GM08714 (cell line): ENCODE data around the gene IFNAR1.
"Not testable (repeated sequence)": the region's sequence is repeated elsewhere in the genome, so short reads cannot be mapped to it uniquely, and the experiment has no call there.

Experiments used
- H3K4me3 ChIP-seq: fragments of 200-500 bp; sonication (Bioruptor generic); 2 replicates; pipeline ENCODE4 v1.5.1; 2014; ENCODE audit warnings: mild to moderate bottlenecking, low read length, inconsistent platforms
- ZNF274 ChIP-seq: IDR thresholded peaks from 2 replicates; pipeline ENCODE4 v1.6.1; 2012; ENCODE audit warnings: mild to moderate bottlenecking, low read depth, low read length

The IFNAR1 gene

DNA sequence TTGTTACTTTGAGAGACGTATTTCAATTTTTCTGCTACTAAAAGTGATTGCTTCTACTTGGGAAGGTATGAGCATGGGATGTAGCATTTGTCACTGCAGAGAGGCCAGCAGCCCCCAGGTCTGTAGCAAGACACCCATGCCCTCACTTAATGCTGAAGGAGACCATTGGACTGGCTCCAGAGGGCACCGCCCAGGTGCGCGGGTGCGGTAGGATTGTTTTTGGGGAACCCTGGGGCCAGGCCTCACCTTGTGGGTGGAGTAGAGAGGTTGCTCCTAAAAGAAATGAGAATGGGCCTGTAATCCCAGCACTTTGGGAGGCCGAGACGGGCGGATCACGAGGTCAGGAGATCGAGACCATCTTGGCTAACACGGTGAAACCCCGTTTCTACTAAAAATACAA is 47.8 kb downstream of the IFNAR1 start:
- H3K4me3 ChIP-seq = no peak overlapping the region
- TF ChIP-seq ZNF274 = no peak

GRCh38 chr21:33373451-33373850 is 48.7 kb downstream of the IFNAR1 start:
- no peak for TF ChIP-seq ZNF274
- no peak overlapping the region for H3K4me3 ChIP-seq

GRCh38 chr21:33374080-33374449 is 49.3 kb downstream of the IFNAR1 start:
- H3K4me3 ChIP-seq = no peak overlapping the region
- no peak for TF ChIP-seq ZNF274

GRCh38 chr21:33374450-33375096 is 49.8 kb downstream of the IFNAR1 start:
- no peak for TF ChIP-seq ZNF274
- H3K4me3 ChIP-seq = no peak overlapping the region

GRCh38 chr21:33375101-33375644 is 50.4 kb downstream of the IFNAR1 start:
- TF ChIP-seq ZNF274 = no peak

DNA sequence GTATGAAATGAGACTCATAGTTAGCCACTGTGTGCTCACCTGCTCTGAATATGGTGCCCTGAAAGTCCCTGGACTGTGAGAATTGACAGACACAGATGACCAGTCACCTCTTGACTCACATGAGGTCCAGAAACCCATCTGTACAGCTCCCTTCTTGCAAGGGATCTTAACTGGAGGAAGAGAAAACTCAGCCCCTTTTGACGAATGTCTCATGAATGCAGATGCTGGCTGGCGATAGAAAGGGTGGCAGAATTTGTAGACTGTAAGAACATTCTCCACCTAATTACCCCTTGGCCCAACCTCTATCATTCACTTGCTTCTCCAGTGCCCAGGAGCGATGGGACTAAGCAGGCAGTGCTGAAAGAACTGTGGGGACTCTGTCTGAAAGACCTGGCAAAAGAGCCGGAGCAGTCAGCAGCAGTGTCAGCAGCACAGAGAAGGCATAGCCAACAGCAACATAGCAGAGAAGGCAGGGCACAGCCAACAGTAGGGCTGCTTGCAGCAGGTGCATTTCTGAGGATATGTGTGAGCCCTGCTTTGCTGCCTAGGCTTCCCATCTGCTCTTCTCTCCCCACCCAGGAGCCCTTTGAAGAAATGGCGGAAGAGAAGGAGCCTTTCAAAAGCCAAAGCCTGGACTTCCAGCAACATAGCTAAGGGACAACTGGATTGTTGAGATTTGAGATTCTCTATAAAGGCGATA is 52.6 kb downstream of the IFNAR1 start:
- no peak for TF ChIP-seq ZNF274
- no peak overlapping the region for H3K4me3 ChIP-seq

More at GRCh38 chr21:33375101-33375644, 50.4 kb downstream of the IFNAR1 start:
- no peak overlapping the region for H3K4me3 ChIP-seq

DNA sequence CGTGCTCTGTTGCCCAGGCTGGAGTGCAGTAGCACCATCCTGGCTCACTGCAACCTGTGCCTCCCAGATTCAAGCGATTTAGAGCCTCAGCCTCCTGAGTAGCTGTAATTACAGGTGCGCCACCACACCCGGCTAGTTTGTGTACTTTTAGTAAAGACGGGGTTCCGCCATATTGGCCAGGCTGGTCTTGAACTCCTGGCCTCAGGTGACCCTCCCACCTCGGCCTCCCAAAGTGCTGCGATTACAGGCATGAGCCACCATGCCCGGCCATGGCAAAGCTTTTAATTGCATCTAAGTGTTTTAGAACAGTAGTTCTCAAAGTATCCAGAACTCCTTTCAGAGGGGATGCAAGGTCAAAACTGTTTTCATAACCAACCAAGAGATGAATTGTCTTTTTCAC is 53.3 kb downstream of the IFNAR1 start:
- TF ChIP-seq ZNF274 = no peak
- H3K4me3 ChIP-seq = no peak overlapping the region

DNA sequence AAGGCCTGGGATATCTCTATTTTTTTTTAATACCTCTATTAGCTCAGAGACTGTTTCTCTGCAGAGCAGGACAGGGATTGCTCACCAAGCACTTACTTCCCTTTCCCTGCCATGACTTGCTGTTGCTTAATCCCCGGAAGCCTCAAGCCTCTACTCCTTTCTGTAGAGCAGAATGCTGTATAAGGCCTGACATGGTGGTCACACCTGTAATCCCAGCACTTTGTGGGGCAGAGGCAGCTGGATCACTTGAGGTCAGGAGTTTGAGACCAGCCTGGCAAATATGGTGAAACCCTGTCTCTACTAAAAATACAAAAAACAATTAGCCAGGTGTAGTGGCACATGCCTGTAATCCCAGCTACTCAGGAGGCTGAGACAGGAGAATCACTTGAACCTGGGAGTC is 55.2 kb downstream of the IFNAR1 start:
- H3K4me3 ChIP-seq = not testable (repeated sequence)

DNA sequence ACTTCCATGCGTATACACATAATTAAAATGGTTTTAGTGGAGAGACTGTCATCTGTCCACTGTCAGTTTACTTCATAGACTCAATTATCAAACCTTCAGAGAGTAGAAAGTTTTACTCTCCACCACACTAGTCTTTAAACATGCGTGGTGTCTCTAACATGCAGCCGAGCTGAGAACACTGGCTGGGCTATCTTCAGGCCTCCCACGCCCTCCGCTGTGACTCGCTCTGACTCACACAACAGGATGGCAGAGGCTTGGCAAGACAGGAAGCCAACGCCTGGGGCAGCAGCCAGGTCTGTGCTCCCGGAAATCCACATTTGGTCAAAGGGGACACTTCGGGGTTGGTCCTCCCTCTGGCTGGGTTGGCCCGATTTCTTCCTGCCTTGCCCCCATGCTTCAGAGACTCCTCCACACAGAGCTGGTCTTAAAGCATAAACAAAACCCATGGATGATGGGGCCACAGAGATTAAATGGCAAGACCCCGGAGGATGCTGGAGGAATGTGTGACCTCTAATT is 55.8 kb downstream of the IFNAR1 start:
- TF ChIP-seq ZNF274 = no peak
- no peak overlapping the region for H3K4me3 ChIP-seq

DNA sequence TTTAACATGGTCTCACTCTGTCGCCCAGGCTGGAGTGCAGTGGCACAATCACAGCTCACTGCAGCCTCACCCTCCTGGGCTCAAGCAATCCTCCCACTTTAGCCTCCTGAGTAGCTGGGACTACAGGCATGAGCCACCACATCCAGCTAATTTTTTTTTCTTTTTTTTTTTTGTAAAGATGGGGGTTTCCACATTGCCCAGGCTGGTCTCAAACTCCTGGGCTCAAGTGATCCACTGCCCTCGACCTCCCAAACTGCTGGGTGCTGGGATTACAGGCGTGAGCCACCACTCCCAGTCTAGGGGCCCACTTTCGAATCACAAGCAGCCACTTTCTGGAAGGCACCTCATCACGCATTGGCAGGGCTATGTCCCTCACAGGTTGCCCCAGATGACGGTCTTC is 56.6 kb downstream of the IFNAR1 start:
- H3K4me3 ChIP-seq = not testable (repeated sequence)

DNA sequence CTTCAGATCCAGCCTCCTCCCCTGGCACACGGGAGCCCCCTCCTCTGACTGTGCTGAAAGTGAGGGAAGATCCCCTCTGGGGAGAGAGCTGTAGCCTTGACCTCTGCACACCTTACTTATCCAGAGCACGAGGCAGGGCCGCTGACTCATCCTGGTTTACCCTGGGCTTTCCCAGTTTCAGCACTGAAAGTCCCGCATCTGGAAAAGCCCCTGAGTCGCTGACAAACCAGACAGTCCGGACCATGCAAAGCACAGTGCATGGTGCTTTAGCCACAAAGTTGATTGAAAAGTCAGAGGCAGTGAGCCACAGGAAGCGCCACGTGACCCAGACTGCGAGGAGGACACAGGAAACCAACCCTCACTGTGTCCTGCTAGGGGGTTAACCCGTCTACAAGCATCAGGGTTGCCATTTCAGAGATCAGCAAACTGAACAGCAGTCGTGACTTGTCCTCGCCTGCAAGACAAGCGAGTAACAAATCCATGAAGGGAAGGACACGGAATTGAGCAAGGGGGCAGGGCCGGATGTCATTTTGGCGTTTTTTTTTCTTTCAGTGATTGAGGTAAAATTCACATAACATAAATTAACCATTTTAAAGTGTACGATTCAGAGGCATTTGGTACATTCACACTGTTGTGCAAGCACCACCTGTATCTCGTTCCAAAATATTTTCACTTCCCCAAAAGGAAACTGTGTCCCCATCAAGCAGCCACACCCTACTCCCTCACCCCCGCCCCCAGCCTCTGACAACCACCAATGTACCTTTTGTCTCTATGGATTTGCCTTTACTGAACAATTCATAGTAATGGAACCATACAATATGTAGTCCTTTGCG is 58.5 kb downstream of the IFNAR1 start:
- TF ChIP-seq ZNF274 = no peak
- peak overlapping the region; percentile 19; the same call in 1 of the 2 replicates for H3K4me3 ChIP-seq

DNA sequence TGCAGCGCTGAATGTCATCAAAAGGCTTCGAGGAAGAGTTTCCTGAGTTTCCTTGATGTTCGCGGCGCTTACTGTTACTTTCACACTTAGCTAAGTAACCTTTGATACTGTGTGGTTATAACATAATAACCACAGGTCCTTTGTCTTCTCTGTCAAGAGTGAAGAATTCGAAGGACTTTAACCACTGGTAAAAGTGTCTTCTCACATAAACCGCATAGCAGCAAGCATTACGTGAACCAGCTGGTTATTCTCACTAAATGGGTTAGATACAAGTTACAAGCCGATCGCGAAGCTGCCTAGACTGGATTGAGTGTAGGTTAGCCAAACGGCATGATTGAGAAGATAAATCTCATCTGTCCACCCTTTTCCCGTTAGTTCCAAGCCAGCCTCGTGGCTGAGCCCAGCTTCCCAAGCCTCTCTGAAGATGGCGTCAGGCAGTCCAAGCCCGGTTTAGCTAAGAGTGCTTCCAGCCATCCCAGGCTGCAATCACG is 60.1 kb downstream of the IFNAR1 start:
- no peak for TF ChIP-seq ZNF274
- no peak overlapping the region for H3K4me3 ChIP-seq

DNA sequence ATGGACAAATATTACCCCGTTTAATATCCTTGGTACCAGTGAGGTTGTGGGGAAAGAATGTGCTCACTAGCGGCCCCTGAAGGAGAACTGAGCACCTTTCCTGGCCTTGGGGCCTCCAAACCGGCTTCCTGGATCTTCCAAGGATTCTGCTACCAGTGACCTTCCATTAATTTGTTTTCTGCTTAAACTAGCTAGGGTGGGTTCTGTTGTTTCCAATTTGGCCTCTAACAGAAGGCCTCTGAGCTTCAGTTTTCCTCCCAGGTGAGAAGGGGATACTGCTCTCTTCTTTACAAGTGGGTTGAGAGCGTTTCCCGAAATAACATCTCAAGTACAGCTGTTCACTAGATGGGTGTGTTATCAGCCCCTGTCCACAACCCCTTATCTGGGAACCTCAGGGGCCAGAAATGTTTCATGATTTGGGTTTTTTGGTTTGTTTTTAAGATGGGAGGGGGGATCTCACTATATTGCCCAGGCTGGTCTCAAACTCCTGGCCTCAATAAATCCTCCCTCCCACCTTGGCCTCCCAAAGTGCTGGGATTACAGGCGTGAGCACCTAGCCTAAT is 61.5 kb downstream of the IFNAR1 start:
- TF ChIP-seq ZNF274 = no peak
- H3K4me3 ChIP-seq = no peak overlapping the region

- H3K4me3 ChIP-seq = no peak overlapping the region
- no peak for TF ChIP-seq ZNF274
Observed at GRCh38 chr21:33387294-33387693, 62.5 kb downstream of the IFNAR1 start.
